HCT116 (cell line): ENCODE data around the gene EGF. TPM values are rescaled to one million over a fixed set of nuclear protein-coding genes. Genes with fewer than 3 reads are reported as not detected.

Experiments used
- ATAC-seq: fragments of 200-7000 bp; cut with Tn5 transposase; 2 replicates; pipeline ENCODE4 v1.9.1; 2020; ENCODE audit warnings: mild to moderate bottlenecking, moderate library complexity
- BruUV-seq: library from RNA; stranded (reverse); fragments of 400-500 nt; replicated peaks from 2 replicates; lab custom pipeline; 2021; lab: Mats Ljungman, UMichigan
- CTCF ChIA-PET: fragments of 300-600 bp; sonication (Branson Sonifier 250); formaldehyde crosslinking; loops from one replicate; lab custom pipeline; 2021; ENCODE audit warnings: antibody characterized with exemption; lab: Charles Lee
- POLR2A ChIA-PET: fragments of 300-600, 350-600 bp; sonication (Branson Sonifier 250); formaldehyde crosslinking; loops from one replicate; lab custom pipeline; 2021; ENCODE audit warnings: antibody characterized with exemption; lab: Charles Lee
- RAD21 ChIA-PET, 2 experiments: fragments of 300-600 bp; sonication (Branson Sonifier 250); formaldehyde crosslinking; loops; one replicate each; lab custom pipeline; 2023; ENCODE audit warnings: low total read pairs in 2 of 2; ENCODE audit not compliant: uncharacterized antibody in 2 of 2, unreplicated experiment in 2 of 2, low non-redundant PET in 1 of 2; lab: Charles Lee
- DNase-seq: peaks from one replicate; pipeline ENCODE4 v3.0.0-alpha.2; 2010; ENCODE audit warnings: low read depth, low spot score
- H2AFZ ChIP-seq: fragments of 200-600 bp; shearing (Covaris generic), sonication (generic); 2 replicates; pipeline ENCODE4 v1.6.1; 2017; ENCODE audit warnings: low read depth, mixed run types, mixed read lengths, antibody characterized with exemption, low read length; ENCODE audit not compliant: poor library complexity, severe bottlenecking
- H3K27ac ChIP-seq: 2 replicates; pipeline ENCODE4 v1.5.1; 2012; ENCODE audit warnings: low read depth, low read length
- H3K27me3 ChIP-seq: fragments of 200-600 bp; sonication (generic); 2 replicates; pipeline ENCODE4 v1.6.1; 2016; ENCODE audit warnings: mixed run types, low read length, mixed read lengths; ENCODE audit not compliant: insufficient read depth
- H3K36me3 ChIP-seq, 2 experiments: fragments of 200-500 bp in 1 of 2; fragments of 200-600 bp in 1 of 2; sonication (Bioruptor generic) in 1 of 2; sonication (generic) in 1 of 2; 2 replicates each; pipeline versions ENCODE4 v1.5.1 to v1.6.1; 2014 to 2016; ENCODE audit warnings: low read length in 2 of 2, inconsistent platforms in 1 of 2, mixed read lengths in 1 of 2, mixed run types in 1 of 2; ENCODE audit not compliant: insufficient read depth in 2 of 2, control insufficient read depth in 1 of 2
- H3K4me1 ChIP-seq, 2 experiments: fragments of 200-600 bp in 1 of 2; sonication (generic) in 1 of 2; 2 replicates each; pipeline versions ENCODE4 v1.5.1 to v1.6.1; 2012 to 2017; ENCODE audit warnings: low read length in 2 of 2, inconsistent platforms in 1 of 2, mild to moderate bottlenecking in 1 of 2, mixed read lengths in 1 of 2, mixed run types in 1 of 2, moderate library complexity in 1 of 2; ENCODE audit not compliant: insufficient read depth in 2 of 2, control insufficient read depth in 1 of 2
- H3K4me2 ChIP-seq: fragments of 200-600 bp; sonication (generic); 2 replicates; pipeline ENCODE4 v1.6.1; 2017; ENCODE audit warnings: mixed run types, low read length, mixed read lengths
- H3K4me3 ChIP-seq, 2 experiments: fragments of 200-600 bp in 1 of 2; sonication (generic) in 1 of 2; replicated peaks in 1 of 2; 2 replicates each; pipeline ENCODE4 v1.5.1; 2011 to 2016; ENCODE audit warnings: low read length in 2 of 2, control low read depth in 1 of 2, low read depth in 1 of 2, mild to moderate bottlenecking in 1 of 2, mixed read lengths in 1 of 2, mixed run types in 1 of 2
- H3K79me2 ChIP-seq: fragments of 200-600 bp; sonication (generic); 2 replicates; pipeline ENCODE4 v1.6.1; 2017; ENCODE audit warnings: mild to moderate bottlenecking, mixed run types, low read length, moderate library complexity, mixed read lengths; ENCODE audit not compliant: insufficient read depth
- H3K9ac ChIP-seq: fragments of 200-600 bp; sonication (generic); 2 replicates; pipeline ENCODE4 v1.6.1; 2016; ENCODE audit warnings: low read length, mixed read lengths
- H3K9me2 ChIP-seq: fragments of 200-600 bp; sonication (generic), shearing (Covaris generic); 2 replicates; pipeline ENCODE4 v1.6.1; 2017; ENCODE audit warnings: mixed run types, mild to moderate bottlenecking, moderate library complexity; ENCODE audit not compliant: insufficient read depth
- H3K9me3 ChIP-seq, 2 experiments: fragments of 200-500 bp in 1 of 2; fragments of 200-600 bp in 1 of 2; sonication (Bioruptor generic) in 1 of 2; sonication (generic) in 1 of 2; 2 replicates each; pipeline ENCODE4 v1.6.1; 2014 to 2017; ENCODE audit warnings: low read length in 2 of 2, mixed read lengths in 2 of 2, inconsistent platforms in 1 of 2, low read depth in 1 of 2, mild to moderate bottlenecking in 1 of 2, mixed run types in 1 of 2, moderate library complexity in 1 of 2; ENCODE audit not compliant: control insufficient read depth in 1 of 2, insufficient read depth in 1 of 2
- H4K20me1 ChIP-seq: fragments of 200-600 bp; sonication (generic), shearing (Covaris generic); 2 replicates; pipeline ENCODE4 v1.6.1; 2017; ENCODE audit warnings: mixed run types, mild to moderate bottlenecking, moderate library complexity; ENCODE audit not compliant: insufficient read depth
- ATF3 ChIP-seq: IDR thresholded peaks from 2 replicates; pipeline ENCODE4 v1.6.1; 2012
- CBX3 ChIP-seq: IDR thresholded peaks from 2 replicates; pipeline ENCODE4 v1.6.1; 2012; ENCODE audit warnings: low read depth
- CEBPB ChIP-seq: IDR thresholded peaks from 2 replicates; pipeline ENCODE4 v1.6.1; 2012; ENCODE audit warnings: low read depth
- CTCF ChIP-seq, 3 experiments: fragments of 200-600 bp in 1 of 3; sonication (generic) in 1 of 3; IDR thresholded peaks in 2 of 3; conservative IDR thresholded peaks in 1 of 3; 2 replicates each; pipeline ENCODE4 v1.5.1; 2012 to 2017; ENCODE audit warnings: low read depth in 2 of 3, low read length in 2 of 3, antibody characterized with exemption in 1 of 3, borderline replicate concordance in 1 of 3, control low read depth in 1 of 3, mild to moderate bottlenecking in 1 of 3, mixed read lengths in 1 of 3, mixed run types in 1 of 3, moderate library complexity in 1 of 3; ENCODE audit not compliant: insufficient read depth in 1 of 3
- EGR1 ChIP-seq: IDR thresholded peaks from 2 replicates; pipeline ENCODE4 v1.6.1; 2012; ENCODE audit warnings: low read depth
- ELF1 ChIP-seq: IDR thresholded peaks from 2 replicates; pipeline ENCODE4 v1.6.1; 2012; ENCODE audit warnings: low read depth, borderline replicate concordance
- REST ChIP-seq: IDR thresholded peaks from 2 replicates; pipeline ENCODE4 v1.6.1; 2012; ENCODE audit warnings: low read depth
- TCF7L2 ChIP-seq: IDR thresholded peaks from 2 replicates; pipeline ENCODE4 v1.7.0; 2011; ENCODE audit warnings: borderline replicate concordance, inconsistent platforms; ENCODE audit not compliant: insufficient read depth, insufficient read length; ENCODE audit errors: extremely low read depth
- YY1 ChIP-seq: IDR thresholded peaks from 2 replicates; pipeline ENCODE4 v1.6.1; 2011; ENCODE audit warnings: low read length, low read depth, moderate library complexity, mild to moderate bottlenecking; ENCODE audit not compliant: insufficient replicate concordance; ENCODE audit errors: extremely low read depth
- ZBTB33 ChIP-seq: IDR thresholded peaks from 2 replicates; pipeline ENCODE4 v1.6.1; 2011; ENCODE audit warnings: mild to moderate bottlenecking, low read length, moderate library complexity; ENCODE audit not compliant: insufficient replicate concordance; ENCODE audit errors: extremely low read depth
- intact Hi-C: fragments of 100-400 bp; cut with micrococcal nuclease; formaldehyde crosslinking; loops from 2 replicates; pipeline ENCODE4 v1.10.0; 2022
- total RNA-seq: library from RNA; stranded (reverse); gene quantifications from one replicate; pipeline ENCODE4 v1.2.1, GENCODE V29; 2021; ENCODE audit not compliant: unreplicated experiment

Gene EGF
- total RNA-seq, 1 experiment from 2014 or later, result 0.57 TPM

- ChIA-PET POLR2A (no interaction called here), CTCF (no interaction called here), RAD21 (no interaction called here)
- H3K4me2 ChIP-seq, result no peak overlapping the region
- no peaks in the 10 kb centered on the region for H3K79me2 ChIP-seq
- DNase-seq, result no peak
- no peaks in the 10 kb centered on the region for H4K20me1 ChIP-seq
- no TSS peak for BruUV-seq
- H3K9me2 ChIP-seq, result no peaks in the 10 kb centered on the region
- no peak overlapping the region for H3K27ac ChIP-seq
- no peaks in the 10 kb centered on the region for H3K27me3 ChIP-seq
- H2AFZ ChIP-seq, result no peak overlapping the region
- no peak overlapping the region for H3K9ac ChIP-seq
- ATAC-seq, result no peak
- H3K4me3 ChIP-seq, result no peak overlapping the region
- H3K36me3 ChIP-seq, result no peaks in the 10 kb centered on the region
- H3K9me3 ChIP-seq, result no peaks in the 10 kb centered on the region
- TF ChIP-seq ATF3 (no peak), ELF1 (no peak), REST (no peak)
- no peaks in the 10 kb centered on the region for H3K4me1 ChIP-seq
- intact Hi-C loops, result no loop called here
Measured at GRCh38 chr4:109928327-109929045, 15.8 kb downstream of the EGF start.

- Histone ChIP-seq H3K27ac (no peak overlapping the region), H3K9me2 (no peaks in the 10 kb centered on the region), H3K4me1 (no peaks in the 10 kb centered on the region), H3K27me3 (no peaks in the 10 kb centered on the region), H3K9me3 (no peaks in the 10 kb centered on the region), H3K4me3 (no peak overlapping the region), H4K20me1 (no peaks in the 10 kb centered on the region), H3K9ac (no peak overlapping the region), H2AFZ (no peak overlapping the region), H3K4me2 (no peak overlapping the region), H3K79me2 (no peaks in the 10 kb centered on the region), H3K36me3 (no peaks in the 10 kb centered on the region)
- DNase-seq, result no peak
- CTCF ChIA-PET, result no interaction called here
- ATAC-seq, result no peak
- RAD21 ChIA-PET, result no interaction called here
- POLR2A ChIA-PET, result no interaction called here
- no TSS peak for BruUV-seq
- intact Hi-C loops, result no loop called here
- no peak for TF ChIP-seq TCF7L2
- TF ChIP-seq CTCF (IDR thresholded peaks at IDR 0.05 in 2 of 3, conservative IDR thresholded peaks at IDR 0.05 in 1 of 3; ENCODE audit: borderline replicate concordance in 1 of 3, insufficient read depth in 1 of 3, low read depth in 2 of 3, low read length in 2 of 3), result no peak
- no peak for TF ChIP-seq ELF1
- no peak for TF ChIP-seq YY1
- TF ChIP-seq EGR1, result no peak
- TF ChIP-seq ZBTB33, result no peak
- TF ChIP-seq CBX3, result no peak
- TF ChIP-seq CEBPB, result no peak
Measured at GRCh38 chr4:109930464-109930863, 17.8 kb downstream of the EGF start.
